ENCODE data around the gene LRRC45. TPM values are rescaled to one million over a fixed set of nuclear protein-coding genes. Genes with fewer than 3 reads are reported as not detected.
A peak's percentile ranks its signal among the peaks of the same experiment; 100 is the strongest.

Gene LRRC45
- total RNA-seq, 1 donor from 2014 or later, result 11.0 TPM

- DNase-seq (ENCODE audit: low spot score), result no peak
Observed at GRCh38 chr17:81993729-81994592, 29.1 kb upstream of the LRRC45 start.

- no peak for DNase-seq (ENCODE audit: low spot score)
Observed at GRCh38 chr17:81994593-81995462, 28.3 kb upstream of the LRRC45 start.

- DNase-seq (ENCODE audit: low spot score), result no peak
Observed at GRCh38 chr17:81995463-81996231, 27.5 kb upstream of the LRRC45 start.

GRCh38 chr17:81996232-81996756, 26.8 kb upstream of the LRRC45 start:
- no peak for DNase-seq (ENCODE audit: low spot score)

GRCh38 chr17:81996757-81997441, 26.2 kb upstream of the LRRC45 start:
- no peak for DNase-seq (ENCODE audit: low spot score)

GRCh38 chr17:81998212-81998611, 24.9 kb upstream of the LRRC45 start:
- DNase-seq (ENCODE audit: low spot score), result no peak

GRCh38 chr17:81998691-81999438, 24.2 kb upstream of the LRRC45 start:
- DNase-seq (ENCODE audit: low spot score), result no peak

- no peak for DNase-seq (ENCODE audit: low spot score)
Observed at GRCh38 chr17:81999587-81999975, 23.5 kb upstream of the LRRC45 start.

- no peak for DNase-seq (ENCODE audit: low spot score)
Observed at GRCh38 chr17:81999976-82000802, 22.9 kb upstream of the LRRC45 start.

- no peak for DNase-seq (ENCODE audit: low spot score)
Observed at GRCh38 chr17:82000803-82001570, 22.1 kb upstream of the LRRC45 start.

- no peak for DNase-seq (ENCODE audit: low spot score)
Observed at GRCh38 chr17:82001571-82002056, 21.5 kb upstream of the LRRC45 start.

- peak; percentile 79 for DNase-seq (ENCODE audit: low spot score)
Observed at GRCh38 chr17:82003411-82004381, 19.4 kb upstream of the LRRC45 start.

GRCh38 chr17:82004517-82005455, 18.3 kb upstream of the LRRC45 start:
- DNase-seq (ENCODE audit: low spot score), result no peak

- DNase-seq (ENCODE audit: low spot score), result no peak
Observed at GRCh38 chr17:82005701-82006348, 17.3 kb upstream of the LRRC45 start.

- DNase-seq (ENCODE audit: low spot score), result no peak
Observed at GRCh38 chr17:82006468-82007227, 16.5 kb upstream of the LRRC45 start.

All from ureter (tissue), 1 donor.